Measurements from ENCODE around the gene MRE11. TPM values are rescaled to one million over a fixed set of nuclear protein-coding genes. Genes with fewer than 3 reads are reported as not detected.

The MRE11 gene
- polyA plus RNA-seq, 2 of the 4 experiments (the other 2 are of a cell fraction), result 19.2 to 28.4 TPM

DNA sequence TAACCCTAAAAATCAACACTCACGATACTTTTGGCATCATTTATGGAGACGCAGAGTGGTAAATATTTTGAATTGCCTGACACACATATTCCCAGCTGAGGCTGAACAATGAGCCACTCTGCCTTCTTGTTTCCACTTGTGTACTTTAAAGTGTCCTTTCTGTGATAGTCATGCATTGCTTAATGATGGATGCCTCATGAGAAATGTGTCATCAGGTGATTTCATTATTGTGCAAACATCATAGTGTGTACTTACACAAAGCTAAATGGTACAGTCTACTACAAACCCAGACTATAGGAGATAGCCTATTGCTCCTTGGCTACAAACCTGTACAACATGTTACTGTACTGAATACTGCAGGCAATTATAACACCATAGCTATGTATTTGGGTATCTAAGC lies 44.2 kb downstream of the MRE11 start:
- POLR2A ChIA-PET, result no interaction called here
- Histone ChIP-seq H3K4me3 (no peak overlapping the region), H3K4me2 (peak overlapping the region; percentile 74), H3K9me3 (no peaks in the 10 kb centered on the region), H3K4me1 (peaks cover 21% of the 10 kb centered on the region), H3K27ac (peak overlapping the region; percentile 45 to 72; a peak in 3 of 6 replicates)
- peak; percentile 13 to 80 for DNase-seq (ENCODE audit: low read depth in 1 of 2, low spot score in 1 of 2)
- 2% methylated on average over 2 of the region's 2 CpGs for WGBS (ENCODE audit: missing lambda C conversion rate)
- CTCF ChIA-PET, result interaction anchor here (0.7 to 0.9 kb wide), 2 partner anchors 32 to 266 kb away, joined by 3 read pairs; no protein-coding TSS in a partner anchor
- peak; percentile 92 for FAIRE-seq
- peak; percentile 98 to 100 for ATAC-seq
- TF ChIP-seq FOSL2 (IDR thresholded peaks at IDR 0.05) (peak; percentile 81), FOSL2 (CRISPR knock-in tag; IDR thresholded peaks at IDR 0.05) (peak; percentile 97), FOSB (CRISPR knock-in tag; IDR thresholded peaks at IDR 0.05) (no peak), GATA3 (IDR thresholded peaks at IDR 0.05; ENCODE audit: borderline replicate concordance) (peak; percentile 69; the same call in 1 of the 2 replicates), CEBPB (IDR thresholded peaks at IDR 0.05) (peak; percentile 93 to 95), PBX3 (IDR thresholded peaks at IDR 0.05) (no peak), RAD21 (conservative IDR thresholded peaks at IDR 0.05 in 1 of 2, IDR thresholded peaks at IDR 0.05 in 1 of 2) (no peak), MAFK (IDR thresholded peaks at IDR 0.05; ENCODE audit: partially characterized antibody) (peak; percentile 40), JUNB (IDR thresholded peaks at IDR 0.05) (peak; percentile 83), POLR2AphosphoS2 (conservative IDR thresholded peaks at IDR 0.05; ENCODE audit: low read length) (no peak), HES2 (IDR thresholded peaks at IDR 0.05) (peak; percentile 80; the same call in 1 of the 2 replicates), JUN (IDR thresholded peaks at IDR 0.05) (peak; percentile 34 to 78; a peak in 1 of 5 replicates)
- TF ChIP-seq, protein P1, sequence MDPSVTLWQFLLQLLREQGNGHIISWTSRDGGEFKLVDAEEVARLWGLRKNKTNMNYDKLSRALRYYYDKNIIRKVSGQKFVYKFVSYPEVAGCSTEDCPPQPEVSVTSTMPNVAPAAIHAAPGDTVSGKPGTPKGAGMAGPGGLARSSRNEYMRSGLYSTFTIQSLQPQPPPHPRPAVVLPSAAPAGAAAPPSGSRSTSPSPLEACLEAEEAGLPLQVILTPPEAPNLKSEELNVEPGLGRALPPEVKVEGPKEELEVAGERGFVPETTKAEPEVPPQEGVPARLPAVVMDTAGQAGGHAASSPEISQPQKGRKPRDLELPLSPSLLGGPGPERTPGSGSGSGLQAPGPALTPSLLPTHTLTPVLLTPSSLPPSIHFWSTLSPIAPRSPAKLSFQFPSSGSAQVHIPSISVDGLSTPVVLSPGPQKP (IDR thresholded peaks at IDR 0.05; ENCODE audit: low read depth, low read length), result no peak
- TF ChIP-seq, protein P2, sequence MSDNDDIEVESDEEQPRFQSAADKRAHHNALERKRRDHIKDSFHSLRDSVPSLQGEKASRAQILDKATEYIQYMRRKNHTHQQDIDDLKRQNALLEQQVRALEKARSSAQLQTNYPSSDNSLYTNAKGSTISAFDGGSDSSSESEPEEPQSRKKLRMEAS (IDR thresholded peaks at IDR 0.05), result peak; percentile 44; the same call in 1 of the 2 replicates
- TF ChIP-seq, protein P3, sequence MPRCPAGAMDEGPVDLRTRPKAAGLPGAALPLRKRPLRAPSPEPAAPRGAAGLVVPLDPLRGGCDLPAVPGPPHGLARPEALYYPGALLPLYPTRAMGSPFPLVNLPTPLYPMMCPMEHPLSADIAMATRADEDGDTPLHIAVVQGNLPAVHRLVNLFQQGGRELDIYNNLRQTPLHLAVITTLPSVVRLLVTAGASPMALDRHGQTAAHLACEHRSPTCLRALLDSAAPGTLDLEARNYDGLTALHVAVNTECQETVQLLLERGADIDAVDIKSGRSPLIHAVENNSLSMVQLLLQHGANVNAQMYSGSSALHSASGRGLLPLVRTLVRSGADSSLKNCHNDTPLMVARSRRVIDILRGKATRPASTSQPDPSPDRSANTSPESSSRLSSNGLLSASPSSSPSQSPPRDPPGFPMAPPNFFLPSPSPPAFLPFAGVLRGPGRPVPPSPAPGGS (IDR thresholded peaks at IDR 0.05), result peak; percentile 62; the same call in 1 of the 3 replicates

DNA sequence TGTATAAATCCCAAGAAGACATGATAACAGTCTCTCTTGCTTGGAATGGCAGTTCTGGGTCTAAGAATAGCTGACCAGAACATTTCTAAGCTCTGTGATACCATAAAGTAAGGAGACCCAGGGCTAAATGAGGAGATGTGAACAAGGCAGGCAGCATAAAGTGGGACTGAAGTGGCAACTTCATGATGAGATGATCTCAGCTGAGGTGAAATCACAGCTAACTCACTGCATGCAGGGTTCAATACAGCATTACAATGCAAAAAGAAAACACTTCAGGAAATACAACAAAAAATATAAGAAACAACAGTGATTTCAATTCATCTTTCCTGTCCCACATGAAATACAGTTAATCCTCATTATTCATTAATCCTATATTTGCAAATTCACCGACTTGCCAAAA lies 44.6 kb downstream of the MRE11 start:
- TF ChIP-seq CBX2 (IDR thresholded peaks at IDR 0.05; ENCODE audit: borderline replicate concordance, low read depth), result no peak
- no peak for TF ChIP-seq TFCP2L1 (CRISPR knock-in tag; IDR thresholded peaks at IDR 0.05)
- no peak for TF ChIP-seq SREBF2 (IDR thresholded peaks at IDR 0.05)
- TF ChIP-seq, protein P3 (IDR thresholded peaks at IDR 0.05), result no peak
- no peak for TF ChIP-seq CEBPB (IDR thresholded peaks at IDR 0.05)
- TF ChIP-seq POLR2AphosphoS2 (conservative IDR thresholded peaks at IDR 0.05; ENCODE audit: low read length), result no peak
- no peak for TF ChIP-seq HEYL (CRISPR knock-in tag; IDR thresholded peaks at IDR 0.05)
- TF ChIP-seq ZSCAN20 (CRISPR knock-in tag; IDR thresholded peaks at IDR 0.05), result no peak
- no peak for TF ChIP-seq NFE2L2 (conservative IDR thresholded peaks at IDR 0.05; ENCODE audit: low read length)
- TF ChIP-seq SMC3 (IDR thresholded peaks at IDR 0.05), result no peak
- WGBS (ENCODE audit: missing lambda C conversion rate), result 3% methylated on average over 1 of the region's 1 CpG
- FAIRE-seq (no peak), DNase-seq (ENCODE audit: low read depth in 1 of 2, low spot score in 1 of 2) (no peak), ATAC-seq (peak; percentile 58 to 73; a peak in 4 of 6 replicates)
- ChIA-PET POLR2A (no interaction called here), CTCF (interaction anchor here (0.7 to 0.9 kb wide), 2 partner anchors 32 to 266 kb away, joined by 3 read pairs; no protein-coding TSS in a partner anchor)
- Histone ChIP-seq H3K4me3 (no peak overlapping the region), H3K27ac (peak overlapping the region; percentile 45 to 72), H3K4me1 (peaks cover 21% of the 10 kb centered on the region), H3K4me2 (peak overlapping the region; percentile 74), H3K9me3 (no peaks in the 10 kb centered on the region)

Measured in A549 (cell line).